Glutamatergic neuron (in vitro differentiated cells): ENCODE data around the gene SMIM33. TPM values are rescaled to one million over a fixed set of nuclear protein-coding genes. Genes with fewer than 3 reads are reported as not detected.

ENCODE experiments used
- DNase-seq: peaks from one replicate; pipeline ENCODE4 v3.0.0; 2022
- H3K27ac Mint-ChIP-seq: one replicate; pipeline ENCODE4 v1.8.0; 2020; ENCODE audit warnings: mild to moderate bottlenecking, mixed read lengths, inconsistent platforms; ENCODE audit not compliant: unreplicated experiment
- H3K27me3 Mint-ChIP-seq: one replicate; pipeline ENCODE4 v1.8.0; 2020; ENCODE audit warnings: mild to moderate bottlenecking, moderate library complexity, mixed read lengths, inconsistent platforms; ENCODE audit not compliant: unreplicated experiment
- H3K36me3 Mint-ChIP-seq: one replicate; pipeline ENCODE4 v1.8.0; 2020; ENCODE audit warnings: mild to moderate bottlenecking, mixed read lengths, inconsistent platforms; ENCODE audit not compliant: unreplicated experiment
- H3K4me1 Mint-ChIP-seq: one replicate; pipeline ENCODE4 v1.8.0; 2020; ENCODE audit warnings: mild to moderate bottlenecking, low read depth, mixed read lengths, inconsistent platforms; ENCODE audit not compliant: unreplicated experiment
- H3K4me3 Mint-ChIP-seq: one replicate; pipeline ENCODE4 v1.8.0; 2020; ENCODE audit warnings: mild to moderate bottlenecking, mixed read lengths, inconsistent platforms; ENCODE audit not compliant: unreplicated experiment
- H3K9me3 Mint-ChIP-seq: one replicate; pipeline ENCODE4 v1.8.0; 2020; ENCODE audit warnings: mild to moderate bottlenecking, moderate library complexity, mixed read lengths, inconsistent platforms; ENCODE audit not compliant: unreplicated experiment
- total RNA-seq: library from RNA; stranded (reverse); fragmentation: NEBNext Ultra II Directional; extraction: Animal tissue kit (Norgen Biotek cat#: 25700); gene quantifications from one replicate; pipeline ENCODE4 v1.2.1, GENCODE V29; 2021; ENCODE audit not compliant: unreplicated experiment
- TF ChIP-seq, protein P1 (sequence below): fragments of 200-600 bp; sonication (generic); IDR thresholded peaks from one replicate; pipeline ENCODE4 v1.5.0; 2021; ENCODE audit not compliant: partially characterized antibody, unreplicated experiment

The SMIM33 gene
- total RNA-seq, 1 donor from 2014 or later, result not detected

DNA sequence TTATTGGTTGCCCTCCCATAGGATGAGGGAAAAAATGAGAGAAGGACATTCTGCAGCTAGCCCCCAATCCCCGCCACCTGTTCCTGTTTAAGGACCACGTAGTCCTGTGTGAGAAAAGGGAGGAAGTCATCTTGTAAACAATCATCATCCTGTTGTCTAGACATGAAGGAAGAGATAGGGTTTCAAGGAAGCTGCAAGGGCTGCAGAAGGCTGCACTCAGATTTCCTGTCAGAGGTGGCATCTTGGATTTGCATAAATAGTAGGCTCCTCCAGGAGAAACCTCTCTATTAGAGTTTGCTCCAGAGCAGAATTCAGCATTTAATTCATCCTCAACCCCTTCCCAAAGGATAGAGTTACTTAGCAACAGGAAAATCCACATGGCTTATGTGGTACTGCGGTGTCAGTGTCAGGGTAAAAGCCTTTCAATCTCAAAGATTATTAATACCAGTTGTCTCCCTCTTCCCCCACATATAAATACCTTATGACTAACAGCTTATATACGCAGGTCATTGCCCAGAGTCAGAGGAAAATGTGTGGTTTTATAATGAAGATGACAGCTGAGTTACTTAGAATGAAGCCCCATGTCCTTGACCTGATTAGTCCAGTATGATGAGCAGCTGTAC is 26.9 kb upstream of the SMIM33 start:
- Mint-ChIP-seq H3K27me3 (peaks cover 7% of the 10 kb centered on the region), H3K36me3 (no peaks in the 10 kb centered on the region), H3K4me3 (no peak overlapping the region), H3K9me3 (peaks cover 6% of the 10 kb centered on the region), H3K4me1 (peaks cover 15% of the 10 kb centered on the region), H3K27ac (no peak overlapping the region)
- TF ChIP-seq, protein P1, sequence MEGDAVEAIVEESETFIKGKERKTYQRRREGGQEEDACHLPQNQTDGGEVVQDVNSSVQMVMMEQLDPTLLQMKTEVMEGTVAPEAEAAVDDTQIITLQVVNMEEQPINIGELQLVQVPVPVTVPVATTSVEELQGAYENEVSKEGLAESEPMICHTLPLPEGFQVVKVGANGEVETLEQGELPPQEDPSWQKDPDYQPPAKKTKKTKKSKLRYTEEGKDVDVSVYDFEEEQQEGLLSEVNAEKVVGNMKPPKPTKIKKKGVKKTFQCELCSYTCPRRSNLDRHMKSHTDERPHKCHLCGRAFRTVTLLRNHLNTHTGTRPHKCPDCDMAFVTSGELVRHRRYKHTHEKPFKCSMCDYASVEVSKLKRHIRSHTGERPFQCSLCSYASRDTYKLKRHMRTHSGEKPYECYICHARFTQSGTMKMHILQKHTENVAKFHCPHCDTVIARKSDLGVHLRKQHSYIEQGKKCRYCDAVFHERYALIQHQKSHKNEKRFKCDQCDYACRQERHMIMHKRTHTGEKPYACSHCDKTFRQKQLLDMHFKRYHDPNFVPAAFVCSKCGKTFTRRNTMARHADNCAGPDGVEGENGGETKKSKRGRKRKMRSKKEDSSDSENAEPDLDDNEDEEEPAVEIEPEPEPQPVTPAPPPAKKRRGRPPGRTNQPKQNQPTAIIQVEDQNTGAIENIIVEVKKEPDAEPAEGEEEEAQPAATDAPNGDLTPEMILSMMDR, result no peak
- DNase-seq, result no peak

DNA sequence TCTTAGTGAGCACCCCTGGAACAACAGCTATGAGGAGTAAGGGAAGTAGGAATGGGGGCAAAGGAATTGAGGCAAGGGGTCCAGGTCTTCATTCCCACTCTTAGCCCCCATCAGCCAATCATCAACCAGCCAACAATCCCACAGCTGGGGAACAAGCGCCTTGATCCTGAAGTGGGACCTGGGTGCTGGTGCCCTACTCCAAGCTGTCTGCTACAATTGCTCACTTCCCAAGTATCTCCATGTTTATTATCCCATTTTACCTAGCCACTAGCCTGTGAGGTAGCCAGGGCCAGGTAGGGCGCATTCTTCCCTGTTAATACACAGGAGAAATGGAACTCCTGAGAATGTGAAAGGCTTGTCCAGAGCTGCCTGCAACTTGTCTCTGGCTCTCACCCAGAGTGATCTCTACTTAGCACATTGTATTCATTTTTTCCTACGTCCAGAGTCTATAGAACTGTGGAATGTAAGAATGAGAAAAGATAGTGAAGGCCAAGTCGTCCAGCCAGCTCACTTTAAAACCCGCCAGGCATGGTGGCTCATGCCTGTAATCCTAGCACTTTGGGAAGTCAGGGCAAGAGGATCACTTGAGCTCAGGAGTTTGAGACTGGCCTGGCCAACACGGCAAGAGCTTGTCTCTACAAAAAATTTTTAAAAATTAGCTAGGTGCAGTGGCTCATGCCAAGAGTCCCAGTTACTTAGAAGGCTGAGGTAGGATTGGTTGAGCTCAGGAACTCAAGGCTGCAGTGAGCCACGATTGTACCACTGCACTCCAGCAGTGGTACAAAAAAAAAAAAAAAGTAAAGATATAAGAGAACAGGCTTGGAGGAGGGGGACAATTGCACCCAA is 25.3 kb upstream of the SMIM33 start:
- Mint-ChIP-seq H3K4me1 (peaks cover 5% of the 10 kb centered on the region), H3K27ac (no peak overlapping the region), H3K4me3 (no peak overlapping the region), H3K36me3 (no peaks in the 10 kb centered on the region), H3K9me3 (no peaks in the 10 kb centered on the region), H3K27me3 (no peaks in the 10 kb centered on the region)
- DNase-seq, result no peak
- TF ChIP-seq, protein P1, result no peak

DNA sequence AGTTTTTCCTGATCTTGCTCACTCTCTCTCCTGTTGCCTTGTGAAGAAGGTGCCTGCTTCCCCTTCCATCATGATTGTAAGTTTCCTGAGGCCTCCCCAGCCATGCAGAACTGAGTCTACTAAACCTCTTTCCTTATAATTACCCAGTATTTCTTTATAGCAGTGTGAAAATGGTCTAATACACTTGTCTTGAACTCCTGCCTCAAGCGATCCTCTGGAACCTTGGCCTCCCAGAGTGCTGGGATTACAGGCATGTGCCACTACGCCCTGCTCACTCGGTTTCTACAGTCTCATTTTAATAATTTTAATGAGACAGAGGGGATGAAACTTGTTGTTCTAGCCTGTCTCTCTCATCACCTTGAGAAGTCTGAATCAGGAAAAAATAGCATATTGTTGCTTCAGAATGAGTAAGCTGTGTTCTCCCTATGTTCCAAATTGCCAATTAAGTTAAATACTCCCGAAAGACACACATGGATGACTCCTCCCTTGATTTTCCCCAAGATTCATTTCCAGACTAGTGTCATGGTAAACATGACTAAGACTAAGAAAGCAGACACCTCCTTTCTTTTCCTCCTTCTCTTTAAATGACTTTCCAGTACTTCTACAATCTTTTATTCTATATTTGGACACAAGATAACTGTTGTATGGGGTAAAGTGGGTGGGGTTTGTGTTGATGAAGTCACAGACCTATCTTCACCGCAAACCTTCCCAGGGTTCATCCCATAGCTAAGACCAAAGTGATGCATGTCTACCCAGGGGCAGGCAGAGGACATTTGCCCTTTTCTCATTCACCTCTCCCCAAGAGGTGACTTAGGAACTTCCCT is 23.6 kb upstream of the SMIM33 start:
- Mint-ChIP-seq H3K27me3 (no peaks in the 10 kb centered on the region), H3K4me3 (no peak overlapping the region), H3K9me3 (no peaks in the 10 kb centered on the region), H3K36me3 (no peaks in the 10 kb centered on the region), H3K4me1 (peaks cover 5% of the 10 kb centered on the region), H3K27ac (no peak overlapping the region)
- no peak for DNase-seq
- TF ChIP-seq, protein P1, result no peak

DNA sequence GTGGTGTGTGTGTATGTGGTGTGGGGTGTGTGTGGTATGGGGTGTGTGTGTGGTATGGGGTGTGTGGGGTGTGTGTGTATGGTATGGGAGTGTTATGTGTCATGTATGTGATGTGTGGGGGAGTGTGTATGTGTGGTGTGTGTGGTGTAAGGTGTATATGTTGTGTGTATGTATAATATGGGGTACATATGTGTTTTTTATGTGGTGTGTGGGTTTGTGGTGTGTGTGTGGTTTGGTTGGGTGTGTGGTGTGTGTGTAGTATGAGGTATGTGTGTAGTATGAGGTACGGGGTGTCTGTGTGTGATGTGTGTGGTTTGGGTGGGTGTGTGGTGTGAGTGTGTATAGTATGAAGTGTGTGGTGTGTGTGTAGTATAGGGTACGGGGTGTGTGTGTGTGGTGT is 19.6 kb upstream of the SMIM33 start:
- no peaks in the 10 kb centered on the region for H3K27me3 Mint-ChIP-seq
- DNase-seq, result no peak
- H3K4me3 Mint-ChIP-seq, result no peak overlapping the region
- H3K9me3 Mint-ChIP-seq, result no peaks in the 10 kb centered on the region
- peaks cover under 1% of the 10 kb centered on the region for H3K36me3 Mint-ChIP-seq
- TF ChIP-seq, protein P1, result no peak
- H3K4me1 Mint-ChIP-seq, result no peaks in the 10 kb centered on the region
- H3K27ac Mint-ChIP-seq, result no peak overlapping the region
